Measurements from ENCODE around the gene GPR183.

DNA sequence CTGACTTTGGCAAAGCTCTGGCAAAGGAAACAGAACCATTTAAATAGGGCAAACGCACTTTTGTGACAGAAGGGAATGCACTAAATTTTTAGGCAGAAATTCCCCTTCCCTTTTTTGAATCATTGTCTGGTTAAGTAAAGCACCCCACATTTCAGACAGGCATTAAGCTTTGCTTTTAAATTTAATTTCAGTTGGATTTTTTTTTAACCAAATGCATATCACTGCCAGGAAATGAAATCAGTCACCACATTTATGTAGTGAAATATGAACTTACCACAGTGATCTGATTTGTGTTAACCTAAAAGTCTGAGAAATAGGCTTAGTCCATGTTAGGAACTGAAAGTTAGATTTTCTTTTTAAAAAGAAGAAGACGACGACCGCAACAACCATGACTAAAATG lies 10.8 kb downstream of the GPR183 start:
- no peak for TF ChIP-seq JUND (IDR thresholded peaks at IDR 0.05; ENCODE audit: low read depth, low read length)
- TF ChIP-seq NFYA (IDR thresholded peaks at IDR 0.05; ENCODE audit: borderline replicate concordance, low read depth, low read length), result no peak
- TF ChIP-seq POLR2AphosphoS2 (IDR thresholded peaks at IDR 0.05; ENCODE audit: low read depth, low read length), result no peak
- no peak for TF ChIP-seq BRCA1 (IDR thresholded peaks at IDR 0.05; ENCODE audit: low read depth, low read length)
- no peak for TF ChIP-seq NFXL1 (IDR thresholded peaks at IDR 0.05; ENCODE audit: borderline replicate concordance)
- no peak for TF ChIP-seq NR2C2 (IDR thresholded peaks at IDR 0.05; ENCODE audit: borderline replicate concordance, control insufficient read depth, insufficient read length, low read depth)
- no peak for TF ChIP-seq HDAC6 (IDR thresholded peaks at IDR 0.05; ENCODE audit: unreplicated experiment)
- TF ChIP-seq, protein P1, sequence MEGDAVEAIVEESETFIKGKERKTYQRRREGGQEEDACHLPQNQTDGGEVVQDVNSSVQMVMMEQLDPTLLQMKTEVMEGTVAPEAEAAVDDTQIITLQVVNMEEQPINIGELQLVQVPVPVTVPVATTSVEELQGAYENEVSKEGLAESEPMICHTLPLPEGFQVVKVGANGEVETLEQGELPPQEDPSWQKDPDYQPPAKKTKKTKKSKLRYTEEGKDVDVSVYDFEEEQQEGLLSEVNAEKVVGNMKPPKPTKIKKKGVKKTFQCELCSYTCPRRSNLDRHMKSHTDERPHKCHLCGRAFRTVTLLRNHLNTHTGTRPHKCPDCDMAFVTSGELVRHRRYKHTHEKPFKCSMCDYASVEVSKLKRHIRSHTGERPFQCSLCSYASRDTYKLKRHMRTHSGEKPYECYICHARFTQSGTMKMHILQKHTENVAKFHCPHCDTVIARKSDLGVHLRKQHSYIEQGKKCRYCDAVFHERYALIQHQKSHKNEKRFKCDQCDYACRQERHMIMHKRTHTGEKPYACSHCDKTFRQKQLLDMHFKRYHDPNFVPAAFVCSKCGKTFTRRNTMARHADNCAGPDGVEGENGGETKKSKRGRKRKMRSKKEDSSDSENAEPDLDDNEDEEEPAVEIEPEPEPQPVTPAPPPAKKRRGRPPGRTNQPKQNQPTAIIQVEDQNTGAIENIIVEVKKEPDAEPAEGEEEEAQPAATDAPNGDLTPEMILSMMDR (IDR thresholded peaks at IDR 0.05 in 2 of 3, conservative IDR thresholded peaks at IDR 0.05 in 1 of 3; ENCODE audit: control insufficient read depth in 2 of 3, extremely low read depth in 1 of 3, insufficient read depth in 1 of 3, low read depth in 3 of 3, low read length in 3 of 3), result no peak
- TF ChIP-seq PAX5 (IDR thresholded peaks at IDR 0.05; ENCODE audit: borderline replicate concordance, low read depth, low read length), result no peak
- TF ChIP-seq RFX5 (IDR thresholded peaks at IDR 0.05; ENCODE audit: low read depth, low read length), result no peak
- no peak for TF ChIP-seq PBX3 (IDR thresholded peaks at IDR 0.05; ENCODE audit: insufficient replicate concordance, low read depth, low read length)
- TF ChIP-seq CHD1 (IDR thresholded peaks at IDR 0.05; ENCODE audit: low read depth, low read length), result no peak
- TF ChIP-seq, protein P2, sequence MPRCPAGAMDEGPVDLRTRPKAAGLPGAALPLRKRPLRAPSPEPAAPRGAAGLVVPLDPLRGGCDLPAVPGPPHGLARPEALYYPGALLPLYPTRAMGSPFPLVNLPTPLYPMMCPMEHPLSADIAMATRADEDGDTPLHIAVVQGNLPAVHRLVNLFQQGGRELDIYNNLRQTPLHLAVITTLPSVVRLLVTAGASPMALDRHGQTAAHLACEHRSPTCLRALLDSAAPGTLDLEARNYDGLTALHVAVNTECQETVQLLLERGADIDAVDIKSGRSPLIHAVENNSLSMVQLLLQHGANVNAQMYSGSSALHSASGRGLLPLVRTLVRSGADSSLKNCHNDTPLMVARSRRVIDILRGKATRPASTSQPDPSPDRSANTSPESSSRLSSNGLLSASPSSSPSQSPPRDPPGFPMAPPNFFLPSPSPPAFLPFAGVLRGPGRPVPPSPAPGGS (IDR thresholded peaks at IDR 0.05; ENCODE audit: borderline replicate concordance, insufficient read depth, low read depth, low read length, poor library complexity, severe bottlenecking), result peak; percentile 63

Data from GM12878 (cell line).